ENCODE data around the gene SHC2. TPM values are rescaled to one million over a fixed set of nuclear protein-coding genes. Genes with fewer than 3 reads are reported as not detected.

Gene SHC2
- total and polyA plus RNA-seq, 2 experiments from 2014 or later = 2.2 to 4.6 TPM

GRCh38 chr19:469833-470232 lies 9.0 kb upstream of the SHC2 start (continued):
- no peak for TF ChIP-seq ZNF462 (CRISPR knock-in tag; IDR thresholded peaks at IDR 0.05)
- no peak for TF ChIP-seq POLR2AphosphoS5 (IDR thresholded peaks at IDR 0.05; ENCODE audit: low read depth)
- TF ChIP-seq STAT1 (IDR thresholded peaks at IDR 0.05; ENCODE audit: unreplicated experiment) = no peak
- no peak for TF ChIP-seq EZH2 (IDR thresholded peaks at IDR 0.05; ENCODE audit: low read depth, unreplicated experiment)

DNA sequence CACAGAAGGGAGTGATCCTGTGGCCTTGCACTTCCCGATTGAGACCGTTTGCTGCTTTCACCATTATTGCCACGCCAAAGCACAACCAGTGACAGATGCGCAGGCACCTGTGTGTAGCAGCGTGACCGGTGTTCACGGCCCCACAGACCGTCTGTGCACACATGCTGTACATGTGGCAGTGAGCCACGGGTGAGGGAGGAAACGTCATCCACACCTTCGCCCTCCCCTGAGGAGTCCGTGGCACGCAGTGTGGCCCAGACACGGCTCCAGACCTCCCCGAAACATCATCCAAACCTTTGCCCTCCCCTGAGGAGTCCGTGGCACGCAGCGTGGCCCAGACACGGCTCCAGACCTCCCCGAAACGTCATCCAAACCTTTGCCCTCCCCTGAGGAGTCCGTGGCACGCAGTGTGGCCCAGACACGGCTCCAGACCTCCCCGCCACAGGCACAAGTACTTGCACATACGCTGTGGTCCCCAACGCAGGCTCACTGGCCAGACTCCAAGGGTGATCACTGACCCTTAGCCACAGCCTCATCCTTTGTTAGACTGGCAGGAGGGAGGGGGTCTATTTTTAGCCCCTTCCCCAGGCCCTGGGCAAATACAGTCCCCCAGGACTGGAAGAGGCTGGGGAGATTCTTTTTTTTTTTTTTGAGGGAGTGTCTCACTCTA lies 7.9 kb upstream of the SHC2 start:
- ATAC-seq (no peak), DNase-seq (ENCODE audit: low spot score) (no peak)
- peaks cover 10% of the 10 kb centered on the region for H3K27me3 Mint-ChIP-seq (ENCODE audit: insufficient read depth, low read depth, poor library complexity)
- Histone ChIP-seq H3K27ac (ENCODE audit: low read depth) (no peak overlapping the region), H3K36me3 (ENCODE audit: insufficient read depth) (no peaks in the 10 kb centered on the region), H3K79me2 (replicated peaks; ENCODE audit: insufficient read depth) (no peaks in the 10 kb centered on the region), H4K20me1 (replicated peaks; ENCODE audit: insufficient read depth) (no peaks in the 10 kb centered on the region), H2AFZ (no peak overlapping the region), H3K4me2 (no peak overlapping the region), H3K4me1 (ENCODE audit: insufficient read depth) (no peaks in the 10 kb centered on the region), H3F3A (replicated peaks; ENCODE audit: low read depth) (no peaks in the 10 kb centered on the region), H3K27me3 (ENCODE audit: insufficient read depth) (no peaks in the 10 kb centered on the region), H3K4me3 (no peak overlapping the region), H3K9me2 (ENCODE audit: insufficient read depth) (no peaks in the 10 kb centered on the region)
- H3K36me3 Mint-ChIP-seq (ENCODE audit: low read depth) = no peaks in the 10 kb centered on the region
- H3K9me3 Mint-ChIP-seq = peaks cover 4% of the 10 kb centered on the region
- H3K4me3 Mint-ChIP-seq = no peak overlapping the region
- TF ChIP-seq STAT1 (IDR thresholded peaks at IDR 0.05; ENCODE audit: unreplicated experiment) = no peak
- no peak for TF ChIP-seq ZNF331 (CRISPR knock-in tag; IDR thresholded peaks at IDR 0.05; ENCODE audit: low read depth)
- H3K4me1 Mint-ChIP-seq = no peaks in the 10 kb centered on the region
- H3K27ac Mint-ChIP-seq = no peak overlapping the region

Data from GM23338 (cell line).